ENCODE measurements around the gene RHO.

GRCh38 chr3:129526121-129526900, 2.1 kb upstream of the RHO start:
- TF ChIP-seq CTCF (IDR thresholded peaks at IDR 0.05 in 2 of 3, conservative IDR thresholded peaks at IDR 0.05 in 1 of 3; ENCODE audit: borderline replicate concordance in 1 of 3, insufficient read depth in 1 of 3, low read depth in 2 of 3, low read length in 2 of 3): no peak
- TF ChIP-seq RAD21 (IDR thresholded peaks at IDR 0.05; ENCODE audit: low read depth): no peak
- TF ChIP-seq EZH2 (IDR thresholded peaks at IDR 0.05): no peak
- no peak for TF ChIP-seq ZFX (IDR thresholded peaks at IDR 0.05)
- TF ChIP-seq FOSL1 (IDR thresholded peaks at IDR 0.05; ENCODE audit: low read depth): no peak
- TF ChIP-seq EZH2phosphoT487 (IDR thresholded peaks at IDR 0.05; ENCODE audit: borderline replicate concordance): no peak
- TF ChIP-seq POLR2A (IDR thresholded peaks at IDR 0.05; ENCODE audit: borderline replicate concordance, extremely low read depth, insufficient read depth, insufficient read length): no peak
- TF ChIP-seq POLR2AphosphoS5 (IDR thresholded peaks at IDR 0.05; ENCODE audit: low read depth, low read length): no peak
- no peak for TF ChIP-seq ZBTB33 (IDR thresholded peaks at IDR 0.05; ENCODE audit: extremely low read depth, insufficient replicate concordance, low read length)
- TF ChIP-seq MAX (IDR thresholded peaks at IDR 0.05): no peak
- no peak for TF ChIP-seq REST (IDR thresholded peaks at IDR 0.05; ENCODE audit: low read depth)
- TF ChIP-seq CEBPB (IDR thresholded peaks at IDR 0.05; ENCODE audit: low read depth): no peak

Data from HCT116 (cell line).